Measurements from ENCODE around the gene C1orf21.
"Not testable (repeated sequence)": the region's sequence is repeated elsewhere in the genome, so short reads cannot be mapped to it uniquely, and the experiment has no call there.

The C1orf21 gene

DNA sequence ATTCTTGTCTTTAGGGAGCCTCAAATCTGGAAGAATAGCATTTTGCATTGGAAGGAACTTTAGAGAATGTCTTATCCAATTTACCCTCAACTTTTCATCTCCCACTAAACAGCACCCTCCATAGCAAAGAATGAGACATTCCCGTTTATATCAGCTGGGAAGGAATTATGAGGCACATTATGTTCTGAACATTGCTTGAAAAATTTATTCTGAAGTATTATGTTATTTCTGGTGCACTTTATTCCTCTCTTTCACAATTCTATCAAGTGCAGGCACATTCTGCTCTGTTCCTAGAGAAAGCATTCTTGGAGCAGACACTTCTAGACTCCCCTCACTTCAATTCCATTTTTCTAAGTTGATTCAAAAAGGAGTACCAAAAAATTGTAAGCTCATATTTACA is 220.0 kb downstream of the C1orf21 start:
- DNase-seq (ENCODE audit: low spot score) = no peak

DNA sequence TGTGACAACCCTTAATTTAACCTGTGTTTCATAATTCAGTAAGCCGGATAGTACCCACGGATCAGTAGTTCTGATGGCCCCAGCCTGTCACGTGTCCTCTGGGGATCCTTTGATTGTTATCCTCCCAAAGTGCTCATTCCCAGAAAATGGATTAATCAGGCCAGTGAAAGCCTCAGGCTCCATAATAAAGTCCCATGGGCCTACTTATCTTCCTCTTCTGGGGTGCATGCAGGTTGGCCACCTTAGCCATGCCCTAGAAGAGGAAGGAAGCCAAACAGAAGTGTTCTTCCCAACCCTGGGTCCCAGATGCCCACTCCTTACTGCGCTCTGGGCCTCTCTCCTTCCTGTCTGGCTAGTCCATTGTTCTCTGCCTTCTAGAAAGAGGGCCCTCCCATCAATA is 221.8 kb downstream of the C1orf21 start:
- DNase-seq (ENCODE audit: low spot score) = no peak

DNA sequence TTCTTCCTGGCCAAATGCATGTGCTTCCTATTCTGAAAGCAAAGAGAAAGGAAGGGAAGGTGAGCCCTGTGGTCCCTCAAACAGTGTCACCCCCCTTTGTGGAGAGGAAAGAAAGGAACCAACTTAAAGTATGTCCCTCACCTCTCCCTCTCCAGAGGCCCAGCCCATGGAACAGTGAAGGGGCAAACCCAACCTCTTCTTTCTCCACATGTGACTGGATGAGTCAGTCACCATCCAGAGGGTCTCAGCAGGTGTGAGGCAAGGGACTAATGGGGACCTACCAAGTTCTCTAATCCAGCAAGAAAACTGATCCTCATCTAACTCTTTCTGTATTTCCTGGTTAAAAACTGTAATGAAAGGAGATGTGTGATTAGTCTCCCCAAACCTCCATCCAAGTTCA is 222.2 kb downstream of the C1orf21 start:
- no peak for DNase-seq (ENCODE audit: low spot score)

DNA sequence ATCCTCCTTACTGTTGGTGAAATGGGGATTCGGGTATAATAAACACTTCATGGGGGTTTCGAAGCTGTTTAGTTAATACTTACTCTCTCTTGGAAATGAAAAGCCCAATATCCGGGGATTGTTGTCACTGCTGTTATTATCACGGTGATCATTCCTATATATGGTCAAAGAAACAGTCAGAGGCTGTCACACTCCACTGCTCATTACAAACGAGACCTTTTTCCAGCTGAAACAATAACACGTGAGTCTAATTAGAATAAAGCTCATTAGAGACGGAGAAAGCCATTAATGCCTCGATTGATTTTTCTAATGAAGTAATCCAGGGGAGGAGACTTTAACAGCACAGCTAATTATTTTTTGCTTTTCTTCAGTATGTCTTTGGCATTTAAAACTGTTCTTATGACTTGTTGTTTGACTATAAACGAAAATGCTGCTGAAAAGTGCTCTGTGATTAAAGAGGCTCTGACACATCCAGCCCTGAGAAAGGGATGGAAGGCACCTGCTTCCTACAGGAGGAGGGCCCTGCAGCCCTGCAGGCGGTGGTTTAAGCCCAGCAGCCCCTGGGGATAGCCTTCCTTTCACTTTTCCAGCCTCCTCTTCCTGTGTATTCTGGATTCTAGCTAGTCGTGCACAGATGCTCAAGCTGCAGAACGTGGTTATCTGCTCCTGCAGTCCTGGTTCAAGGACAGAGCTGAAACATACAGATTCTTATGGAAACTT is 224.2 kb downstream of the C1orf21 start:
- DNase-seq (ENCODE audit: low spot score) = no peak

DNA sequence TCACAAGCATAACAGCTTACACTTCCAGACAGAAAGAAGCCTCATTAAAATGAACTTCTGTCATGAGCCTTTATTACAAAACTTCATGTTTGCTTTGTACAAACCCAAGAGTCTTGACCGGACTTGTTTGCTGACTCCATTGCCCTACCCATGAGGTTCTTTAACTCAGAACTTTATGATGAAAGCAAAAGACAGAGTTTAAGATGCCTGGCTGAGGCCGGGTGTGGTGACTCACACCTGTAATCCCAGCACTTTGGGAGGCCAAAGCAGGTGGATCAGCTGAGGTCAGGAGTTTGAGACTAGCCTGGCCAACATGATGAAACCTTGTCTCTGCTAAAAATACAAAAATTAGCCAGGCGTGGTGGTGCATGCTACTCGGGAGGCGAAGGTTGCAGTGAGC is 225.4 kb downstream of the C1orf21 start:
- DNase-seq (ENCODE audit: low spot score) = not testable (repeated sequence)

DNA sequence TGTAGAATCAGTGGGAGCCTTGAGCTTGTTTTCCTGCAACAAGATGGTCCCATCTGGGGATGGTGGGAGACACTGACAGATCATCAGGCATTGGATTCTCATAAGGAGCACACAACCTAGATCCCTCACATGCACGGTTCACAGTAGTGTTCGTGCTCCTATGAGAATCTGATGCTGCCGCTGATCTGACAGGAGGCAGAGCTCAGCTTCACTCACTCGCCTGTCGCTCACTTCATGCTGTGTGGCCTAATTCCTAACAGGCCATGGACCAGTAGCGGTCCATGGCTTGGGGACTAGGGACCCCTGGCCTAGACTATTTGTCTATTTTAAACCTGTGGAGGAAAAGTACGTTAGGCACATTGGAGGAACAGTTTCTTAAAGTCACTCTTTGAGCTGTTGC is 227.8 kb downstream of the C1orf21 start:
- DNase-seq (ENCODE audit: low spot score) = no peak

DNA sequence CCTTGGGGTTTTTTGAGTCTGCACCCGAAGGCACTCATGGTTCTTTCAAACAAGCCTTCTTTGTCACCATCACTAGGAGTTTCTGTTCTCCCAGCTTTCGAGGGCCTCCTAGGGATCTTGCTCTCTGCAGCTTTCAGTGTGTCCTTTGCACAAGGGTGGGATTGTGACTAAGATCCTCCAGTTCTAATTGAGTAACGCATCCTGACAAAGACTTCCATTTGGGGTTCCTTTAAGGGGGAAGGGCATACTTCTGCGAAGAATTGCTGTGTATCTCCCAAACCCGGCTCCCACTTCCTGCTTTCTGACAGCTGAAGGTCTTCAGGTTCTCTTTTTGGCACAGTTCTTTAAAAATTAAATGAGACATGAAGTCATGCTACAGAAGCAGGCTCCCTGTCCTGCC is 228.5 kb downstream of the C1orf21 start:
- no peak for DNase-seq (ENCODE audit: low spot score)

DNA sequence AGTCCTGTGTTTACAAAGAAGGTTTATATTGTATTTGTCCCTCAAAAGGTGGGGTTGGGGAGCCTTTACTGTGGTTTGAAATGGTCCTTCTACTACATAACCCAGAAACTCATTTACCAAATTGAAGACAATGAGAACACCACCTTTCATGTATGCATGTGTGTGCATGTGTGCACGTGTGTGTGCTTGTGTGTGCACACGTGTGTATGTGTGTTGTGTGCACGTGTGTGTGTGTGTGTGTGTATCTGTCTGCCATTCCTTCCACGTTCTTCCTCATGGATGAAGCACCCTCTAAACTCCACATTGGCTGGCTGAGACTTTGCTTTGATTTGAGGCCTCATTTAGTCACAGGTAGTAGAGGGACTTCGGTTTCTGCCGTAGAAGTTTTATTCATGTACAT is 229.7 kb downstream of the C1orf21 start:
- DNase-seq (ENCODE audit: low spot score) = no peak

DNA sequence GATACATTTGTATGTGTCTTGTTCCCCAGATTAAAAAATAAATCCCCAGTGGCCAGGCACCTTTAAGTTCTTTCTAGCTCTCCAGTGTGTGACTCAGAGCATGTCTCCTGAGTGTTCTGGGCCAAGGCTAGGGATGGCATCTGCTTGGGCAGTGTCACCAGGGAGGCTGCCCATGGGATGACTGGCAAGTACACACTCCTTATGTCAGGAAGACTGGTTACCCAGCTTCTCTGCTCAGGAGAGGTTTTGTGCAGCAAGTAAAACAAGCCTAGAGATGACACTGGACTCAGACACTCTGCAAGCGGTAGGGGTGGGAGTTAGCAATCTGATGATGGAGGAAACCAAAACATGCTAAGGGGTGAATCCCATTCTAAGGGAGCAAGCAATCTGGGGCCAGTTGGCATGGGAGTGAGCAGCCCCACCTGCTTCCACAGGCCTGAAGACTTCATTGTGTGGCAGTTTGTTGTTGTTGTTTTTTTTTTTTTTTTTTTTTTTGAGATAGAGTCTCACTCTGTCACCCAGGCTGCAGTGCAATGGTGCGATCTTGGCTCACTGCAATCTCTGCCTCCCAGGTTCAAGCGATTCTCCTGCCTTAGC is 230.7 kb downstream of the C1orf21 start:
- DNase-seq (ENCODE audit: low spot score) = no peak

DNA sequence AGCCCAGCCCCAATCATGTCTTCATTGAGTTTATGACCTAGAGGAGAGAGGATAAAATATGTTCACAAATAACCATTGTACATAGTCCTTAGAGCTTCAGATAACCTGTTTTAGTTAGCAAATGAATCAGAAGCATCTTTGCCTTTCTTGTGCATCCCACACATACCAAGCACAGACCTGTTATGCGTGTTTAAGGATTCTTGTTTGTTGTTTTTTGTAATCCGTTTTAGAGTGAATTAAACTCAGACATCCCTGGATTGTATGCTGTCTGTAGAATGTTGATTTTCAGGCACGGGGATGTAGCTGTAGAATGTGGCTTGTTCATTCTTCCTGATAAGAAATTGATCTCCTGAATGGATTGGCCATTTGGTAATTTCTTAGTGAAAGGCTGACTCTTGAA is 232.0 kb downstream of the C1orf21 start:
- no peak for DNase-seq (ENCODE audit: low spot score)

DNA sequence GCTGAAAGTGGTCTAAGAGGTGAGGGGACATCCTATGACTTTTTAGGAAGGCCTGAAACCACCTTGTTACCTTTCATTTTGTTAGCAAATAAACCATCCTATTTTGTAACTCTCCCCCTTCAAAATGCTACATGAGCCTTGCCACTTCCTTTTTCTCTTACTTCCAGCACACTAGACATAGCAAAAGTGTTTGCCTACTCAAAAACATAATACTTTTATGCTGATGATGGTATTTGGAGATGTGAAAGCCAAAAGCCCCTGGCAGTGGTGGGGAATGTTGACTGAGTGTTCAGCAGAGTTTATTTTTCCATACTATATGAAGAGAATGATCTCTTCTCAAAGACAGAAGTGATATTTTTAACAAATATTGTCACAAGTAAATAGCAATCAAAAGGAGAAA is 233.6 kb downstream of the C1orf21 start:
- DNase-seq (ENCODE audit: low spot score) = no peak

DNA sequence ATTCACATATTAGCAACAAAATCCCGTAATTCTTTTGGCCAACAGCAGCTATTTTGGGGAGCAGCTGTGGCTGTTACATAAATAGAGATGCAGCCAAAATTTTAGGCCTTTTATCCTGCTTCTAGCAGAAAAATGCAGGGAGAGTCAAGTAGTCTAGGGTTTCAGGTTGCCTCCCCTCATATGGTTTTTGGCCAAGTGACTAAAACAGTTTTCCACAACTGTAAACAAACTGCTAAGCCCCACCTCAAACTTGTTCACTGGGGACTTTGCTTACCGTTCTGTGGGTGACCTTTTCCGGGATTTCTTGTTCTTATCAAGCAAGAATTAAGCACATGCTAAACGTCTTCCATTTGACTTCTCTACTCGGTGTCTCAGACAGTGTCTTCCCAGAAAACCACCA is 234.4 kb downstream of the C1orf21 start:
- DNase-seq (ENCODE audit: low spot score) = no peak

DNA sequence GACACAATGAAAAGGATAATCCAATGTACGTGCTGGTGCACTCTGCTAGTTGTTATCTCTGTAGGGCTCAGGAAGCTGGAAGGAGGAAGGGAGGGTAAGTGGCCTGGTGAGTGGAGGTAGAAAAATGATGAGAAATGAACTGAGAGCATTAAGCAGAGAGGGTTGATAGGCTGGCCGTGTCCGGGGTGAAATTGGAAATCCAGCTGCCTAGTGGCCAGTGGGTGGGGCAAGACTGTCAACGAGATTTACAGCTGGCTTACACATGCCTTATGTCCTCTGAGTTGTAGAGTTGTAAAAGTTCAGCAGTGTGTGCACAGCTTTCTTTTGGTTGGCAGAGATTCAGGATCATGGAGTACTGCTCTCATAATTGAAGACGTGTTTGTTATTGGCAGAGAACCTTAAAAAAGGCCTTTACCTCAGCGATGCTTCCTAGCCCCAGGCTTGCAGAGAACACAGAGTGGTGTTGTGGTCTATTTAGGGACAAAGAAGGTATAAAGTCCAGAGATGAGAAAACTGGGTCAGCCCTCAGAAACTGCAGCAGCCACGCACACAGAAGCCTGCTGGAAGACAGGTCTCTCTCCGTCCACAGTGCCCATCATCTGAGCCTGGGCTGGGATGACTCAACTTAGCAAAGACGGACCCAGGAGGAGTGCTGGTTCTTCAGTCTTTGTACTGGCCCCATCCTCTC is 235.5 kb downstream of the C1orf21 start:
- no peak for DNase-seq (ENCODE audit: low spot score)

DNA sequence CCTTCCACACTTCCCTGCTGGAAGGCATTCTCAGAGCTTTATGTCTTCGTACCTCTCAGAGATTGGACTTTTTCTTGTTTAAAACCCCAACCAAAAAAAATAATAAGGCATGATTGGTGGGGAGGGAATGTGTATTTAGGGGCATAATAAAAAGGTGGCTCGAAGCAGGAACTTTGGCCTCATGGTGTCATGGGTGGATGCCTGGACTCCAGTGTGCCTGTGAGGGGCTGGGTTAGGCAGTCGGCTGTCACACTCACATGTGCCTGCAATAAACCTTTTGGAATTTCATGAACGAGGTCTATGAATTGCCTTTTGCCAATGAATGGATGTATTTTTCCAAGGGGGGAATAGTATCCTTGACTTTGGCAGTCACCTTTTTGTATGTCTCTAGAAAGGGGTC is 236.6 kb downstream of the C1orf21 start:
- DNase-seq (ENCODE audit: low spot score) = no peak

DNA sequence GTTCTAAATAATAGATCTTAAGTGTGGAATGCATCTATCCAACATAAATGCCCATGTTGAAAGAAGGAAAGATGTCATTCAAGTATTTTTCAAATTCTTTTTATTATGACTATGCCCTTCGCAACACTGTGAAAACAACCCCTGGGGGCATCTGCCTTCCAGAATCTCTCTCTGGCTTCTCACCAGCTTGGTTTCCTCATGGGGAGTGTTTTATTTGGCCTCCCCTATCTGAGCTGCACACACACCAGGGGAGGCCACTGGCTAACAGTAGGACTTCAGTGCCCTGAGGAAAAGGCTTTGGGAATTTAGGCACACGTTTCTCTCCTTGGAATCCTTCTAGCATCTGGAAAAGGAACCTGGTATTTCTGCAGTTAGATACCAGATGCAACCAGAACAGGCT is 237.2 kb downstream of the C1orf21 start:
- no peak for DNase-seq (ENCODE audit: low spot score)

DNA sequence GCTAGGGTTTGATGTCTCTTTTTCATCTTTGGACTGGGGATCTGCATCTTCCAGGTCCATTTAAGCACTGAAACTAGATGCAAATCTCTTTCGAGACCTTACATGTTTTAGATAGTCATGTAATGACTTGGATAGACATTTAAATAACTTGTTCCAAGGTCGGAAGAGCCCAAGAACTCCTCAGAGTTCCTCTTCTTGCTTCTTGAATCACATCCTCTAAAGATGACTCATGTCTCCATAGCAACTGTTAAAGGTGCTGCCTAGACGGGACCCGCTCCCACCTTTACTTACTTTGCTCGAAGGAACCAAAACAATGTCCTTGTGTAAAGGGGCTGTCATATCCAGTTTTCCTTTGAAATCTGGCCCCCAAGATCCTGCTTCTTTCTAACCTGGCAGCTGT is 237.8 kb downstream of the C1orf21 start:
- no peak for DNase-seq (ENCODE audit: low spot score)

DNA sequence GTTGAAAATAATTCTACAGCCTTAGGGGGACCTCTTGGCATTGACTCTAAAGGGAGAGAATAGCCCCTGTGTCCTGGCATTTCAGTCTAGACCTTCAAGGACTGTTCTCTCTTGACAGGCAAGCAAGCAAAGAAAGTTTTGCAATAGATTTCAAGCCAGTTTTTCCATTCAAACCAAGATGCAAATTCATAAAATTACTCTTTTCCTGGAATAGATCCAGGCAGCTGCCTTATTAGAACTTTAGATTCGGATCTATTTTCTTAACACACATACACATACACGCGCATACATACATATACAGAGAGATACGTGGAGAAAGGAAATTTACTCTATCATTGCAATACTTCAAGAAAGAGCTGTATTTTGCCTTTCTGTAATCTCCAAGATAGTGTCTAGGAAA is 238.4 kb downstream of the C1orf21 start:
- no peak for DNase-seq (ENCODE audit: low spot score)

DNA sequence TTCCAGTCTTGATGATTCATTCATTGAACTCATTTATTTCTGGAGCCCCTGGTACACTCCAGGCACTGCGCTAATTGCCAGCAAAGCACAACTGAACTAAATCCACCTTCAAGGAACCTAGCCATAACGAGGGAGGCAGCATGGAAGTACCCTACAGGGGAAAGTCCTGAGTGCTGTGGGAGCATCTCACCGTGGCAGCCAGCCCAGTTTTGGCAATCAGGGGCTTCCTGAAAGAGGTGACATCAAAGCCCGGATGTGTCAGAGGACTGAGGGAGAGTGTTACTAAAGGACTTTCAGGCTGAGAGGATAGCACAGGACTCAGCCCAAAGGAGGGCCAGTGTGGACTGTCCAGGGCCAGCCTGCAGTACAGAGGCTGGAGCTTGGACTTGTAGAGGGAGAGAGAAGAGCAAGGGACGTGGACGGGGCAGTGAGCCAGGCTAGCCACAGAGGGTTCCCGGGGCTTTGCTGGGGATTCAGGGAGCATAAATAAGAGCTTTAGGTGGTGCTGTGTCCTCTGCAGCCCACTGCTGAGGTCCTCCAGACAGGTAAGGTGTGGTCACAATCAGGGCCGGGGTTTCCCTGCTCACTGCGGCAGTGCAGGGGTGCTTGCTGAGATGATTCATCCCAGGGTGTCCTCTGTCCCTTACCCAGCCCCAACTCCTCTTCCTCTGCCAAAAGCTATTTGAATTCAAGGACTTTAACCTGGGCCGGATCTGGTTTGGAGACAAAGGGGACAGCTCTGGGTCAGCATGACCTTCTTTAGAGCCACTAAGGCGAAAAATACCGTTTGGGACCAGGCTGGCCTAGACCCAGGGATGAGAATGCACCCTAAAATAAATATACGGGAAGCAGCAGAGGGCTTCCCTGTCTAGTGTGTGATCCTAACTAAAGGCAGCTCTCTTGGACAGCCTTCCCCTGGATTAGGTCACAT is 239.5 kb downstream of the C1orf21 start:
- no peak for DNase-seq (ENCODE audit: low spot score)

DNA sequence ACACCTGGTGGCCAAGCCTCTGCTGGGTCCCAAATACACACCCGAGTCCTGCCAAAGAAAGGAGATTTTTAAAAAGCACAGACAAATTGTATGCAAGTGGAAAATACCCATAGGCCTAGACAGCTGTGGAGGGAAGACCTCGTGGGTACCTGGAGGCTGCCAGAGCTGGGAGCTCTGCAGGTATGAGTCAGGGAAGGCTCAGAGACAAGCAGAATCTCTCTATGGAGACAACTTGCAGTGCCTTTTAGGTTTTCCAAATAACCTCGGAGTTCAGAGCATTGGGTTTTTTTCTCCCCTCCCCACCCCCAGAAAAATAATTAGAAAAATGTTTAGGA is 240.1 kb downstream of the C1orf21 start:
- no peak for DNase-seq (ENCODE audit: low spot score)

DNA sequence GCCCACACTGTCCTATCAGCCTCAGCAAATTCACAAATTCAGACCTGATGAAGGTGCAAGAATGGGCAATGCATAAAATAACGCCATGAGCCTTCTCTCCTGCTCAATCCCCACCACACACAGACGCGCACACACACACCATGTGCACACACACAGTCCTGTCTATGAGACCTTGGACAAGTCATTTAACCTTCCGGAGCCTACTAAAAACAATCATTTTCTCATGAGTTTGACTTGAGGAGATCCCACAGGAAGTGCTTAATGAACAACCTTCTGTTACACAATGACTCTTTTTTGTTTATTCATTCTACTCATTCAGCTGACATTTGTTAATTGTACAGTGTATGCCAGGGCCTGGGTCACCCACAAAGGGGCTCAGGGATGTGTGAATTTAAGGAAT is 242.4 kb downstream of the C1orf21 start:
- no peak for DNase-seq (ENCODE audit: low spot score)

DNA sequence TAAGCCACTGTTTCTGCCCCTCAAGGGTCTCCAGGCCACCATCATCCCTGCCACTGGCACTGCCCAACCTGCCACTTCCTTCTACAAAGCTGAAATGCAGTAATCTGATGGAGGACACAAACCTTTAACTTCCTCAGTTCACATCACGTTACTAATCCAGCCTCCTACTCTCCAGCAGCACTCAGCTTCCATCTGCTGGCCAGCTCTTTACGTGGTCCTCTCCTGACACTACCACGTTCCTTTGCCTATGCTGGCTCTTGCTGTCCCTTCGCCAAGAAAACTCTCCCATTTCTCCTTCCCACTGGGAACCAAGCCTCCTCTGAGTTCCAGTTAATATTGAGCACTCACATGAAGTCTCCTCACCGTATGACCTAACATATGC is 243.8 kb downstream of the C1orf21 start:
- no peak for DNase-seq (ENCODE audit: low spot score)

DNA sequence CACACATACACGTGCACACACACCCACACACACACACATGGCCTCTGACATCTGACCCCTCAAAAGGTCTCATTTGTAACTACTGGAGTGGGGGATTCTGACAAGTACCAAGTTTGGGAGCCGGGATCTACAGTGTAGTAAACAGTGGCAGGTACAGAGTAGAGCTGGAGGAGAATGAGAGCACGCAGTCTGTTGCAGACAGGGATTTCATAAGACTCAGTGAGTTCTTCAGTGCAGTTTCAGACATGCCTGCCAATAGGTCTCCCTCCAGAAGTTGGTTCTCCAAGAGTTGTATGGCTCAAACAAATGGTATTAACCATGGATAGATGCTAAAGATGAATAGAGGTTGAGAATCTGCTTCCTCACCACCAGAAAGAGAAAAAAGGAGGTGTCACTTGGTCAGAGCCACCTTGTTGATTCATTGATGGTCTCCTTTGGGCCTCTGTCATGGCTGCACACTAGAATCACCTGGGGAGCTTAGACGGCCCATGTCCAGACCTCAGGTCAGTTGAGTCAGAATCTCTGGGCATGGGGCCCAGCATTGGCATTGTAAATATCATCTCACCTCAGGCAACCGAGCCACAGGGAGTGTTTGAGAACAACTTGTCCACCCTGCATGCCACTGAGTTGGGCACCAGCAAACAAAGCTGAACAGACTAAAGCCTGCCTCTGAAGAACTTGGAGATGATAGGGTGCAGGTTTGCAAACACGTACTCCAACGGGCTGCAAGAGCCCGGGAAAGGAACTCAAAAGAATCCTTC is 245.8 kb downstream of the C1orf21 start:
- no peak for DNase-seq (ENCODE audit: low spot score)

All from hematopoietic multipotent progenitor cell treated with erythropoietin and hydrocortisone succinate and interleukin-3 and kit ligand, for 15 days (in vitro differentiated cells).